HUES64 (cell line): ENCODE results near the gene PPM1M.

Experiments used
- H3K27ac ChIP-seq: 2 replicates; pipeline ENCODE4 v1.7.0; 2013; ENCODE audit warnings: low read depth, low read length, inconsistent platforms
- H3K27me3 ChIP-seq: 2 replicates; pipeline ENCODE4 v1.6.1; 2013; ENCODE audit warnings: mild to moderate bottlenecking, low read length; ENCODE audit not compliant: insufficient read depth
- H3K36me3 ChIP-seq: 2 replicates; pipeline ENCODE4 v1.6.1; 2013; ENCODE audit warnings: mild to moderate bottlenecking, low read length; ENCODE audit not compliant: insufficient read depth
- H3K4me1 ChIP-seq: 2 replicates; pipeline ENCODE4 v1.6.1; 2013; ENCODE audit warnings: mild to moderate bottlenecking, low read length, moderate library complexity; ENCODE audit not compliant: insufficient read depth
- H3K4me3 ChIP-seq: 2 replicates; pipeline ENCODE4 v1.5.1; 2013; ENCODE audit warnings: mild to moderate bottlenecking, low read length, moderate library complexity
- H3K9ac ChIP-seq: 2 replicates; pipeline ENCODE4 v1.6.1; 2013; ENCODE audit warnings: mild to moderate bottlenecking, low read depth, low read length
- H3K9me3 ChIP-seq: 2 replicates; pipeline ENCODE4 v1.6.1; 2013; ENCODE audit warnings: low read depth, low read length; ENCODE audit not compliant: insufficient read depth
- WGBS: fragments of 150-250, 120-280 bp; methylation state at CpG from one replicate; pipeline ENCODE4 v1.1.7; 2013; ENCODE audit warnings: missing lambda C conversion rate; 5-methylcytosine and 5-hydroxymethylcytosine counted together

Gene PPM1M

DNA sequence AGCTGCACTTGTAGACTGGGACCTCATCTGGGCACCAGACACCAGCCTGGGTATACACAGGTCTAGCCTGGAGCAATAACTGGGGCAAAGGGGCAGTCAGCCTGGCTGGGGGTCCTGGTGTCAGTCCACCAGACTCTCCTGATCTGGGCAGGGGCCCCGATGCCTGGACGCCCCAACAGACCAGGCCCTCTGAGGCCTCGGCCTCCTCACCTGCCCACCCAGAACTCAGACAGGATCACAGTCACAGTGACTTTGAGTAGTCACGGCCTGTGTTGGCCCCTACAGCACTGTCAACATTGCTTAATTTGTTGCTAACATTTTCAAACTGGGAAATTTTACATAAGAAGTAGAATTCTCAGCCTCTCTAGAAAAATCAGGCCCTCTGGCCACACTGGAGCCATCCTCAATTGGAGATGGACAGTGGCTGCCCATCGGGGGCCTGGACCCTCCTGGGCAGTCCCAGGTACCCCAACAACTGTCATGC lies 12.4 kb upstream of the PPM1M start:
- H3K9ac ChIP-seq, result no peak overlapping the region
- H3K27me3 ChIP-seq, result no peaks in the 10 kb centered on the region
- no peaks in the 10 kb centered on the region for H3K9me3 ChIP-seq
- H3K4me1 ChIP-seq, result peaks cover 16% of the 10 kb centered on the region
- no peak overlapping the region for H3K27ac ChIP-seq
- peaks cover 30% of the 10 kb centered on the region for H3K36me3 ChIP-seq
- H3K4me3 ChIP-seq, result no peak overlapping the region
- WGBS, result 92% methylated on average over 5 of the region's 5 CpGs

DNA sequence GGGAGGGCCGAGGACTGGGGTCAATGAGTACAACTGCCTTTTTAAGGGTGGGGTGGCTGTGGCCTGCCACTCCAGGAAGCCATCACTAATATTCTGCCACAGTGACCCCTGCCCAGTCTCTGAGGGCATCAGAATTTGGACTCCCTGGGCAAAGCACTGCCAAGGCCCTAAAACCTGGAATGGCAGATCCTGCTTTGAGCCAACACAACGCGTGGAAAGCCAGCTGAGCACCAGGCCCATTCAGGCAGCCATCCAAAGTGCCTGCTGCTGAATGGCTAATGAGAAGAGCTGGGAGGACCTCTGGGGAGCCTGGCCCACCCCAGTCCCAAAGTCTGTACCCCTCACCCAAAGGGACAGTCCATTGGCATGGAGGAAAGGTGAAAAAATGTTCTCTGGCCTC lies 11.6 kb upstream of the PPM1M start:
- H3K36me3 ChIP-seq, result peaks cover 24% of the 10 kb centered on the region
- no peaks in the 10 kb centered on the region for H3K27me3 ChIP-seq
- no peak overlapping the region for H3K4me3 ChIP-seq
- no peak overlapping the region for H3K27ac ChIP-seq
- no peaks in the 10 kb centered on the region for H3K9me3 ChIP-seq
- 97% methylated on average over 3 of the region's 3 CpGs for WGBS
- peaks cover 19% of the 10 kb centered on the region for H3K4me1 ChIP-seq
- no peak overlapping the region for H3K9ac ChIP-seq

DNA sequence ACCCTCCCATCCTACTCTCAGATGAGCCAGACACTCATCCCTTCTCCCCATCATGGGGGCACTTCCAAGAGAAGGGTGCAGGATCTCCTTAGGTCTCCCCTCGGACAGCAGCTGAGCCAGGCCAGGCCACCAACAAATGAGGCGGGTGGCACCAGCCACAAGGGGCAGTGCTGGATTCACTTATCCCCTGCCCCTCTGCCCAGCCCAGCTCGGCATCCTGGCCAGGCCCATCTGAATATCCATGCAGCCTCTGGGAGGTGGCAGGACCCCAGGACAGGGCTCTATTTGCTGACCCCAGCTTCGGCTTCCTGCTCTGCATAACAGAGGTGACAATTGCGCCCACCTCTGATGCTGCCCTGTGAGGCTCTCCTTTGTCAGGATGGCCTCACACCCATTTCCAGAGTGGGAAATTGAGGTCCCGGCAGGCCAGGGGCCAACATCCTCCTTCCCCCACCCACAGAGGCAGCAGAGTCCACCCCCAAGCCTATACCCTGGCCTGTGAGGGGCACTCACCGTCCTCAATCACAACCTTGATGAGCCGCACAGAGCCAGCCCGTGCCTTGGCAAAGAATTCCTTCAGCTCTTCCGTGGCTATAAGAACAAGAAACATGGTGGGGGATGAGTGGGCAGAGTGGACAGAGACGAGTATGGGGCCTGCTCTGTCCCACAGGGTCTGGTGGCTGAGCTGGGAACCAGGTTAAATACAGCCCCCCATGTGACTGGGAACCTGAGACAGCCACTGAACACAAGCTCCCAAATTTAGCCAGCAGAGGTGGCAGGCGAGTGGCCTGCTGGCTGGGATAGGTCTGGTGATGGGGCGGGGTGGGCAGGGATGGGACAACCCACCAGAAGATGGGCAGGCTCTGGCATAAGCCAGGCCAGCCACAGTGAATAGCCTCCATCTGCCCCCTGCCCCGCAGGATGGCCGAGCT lies 10.8 kb upstream of the PPM1M start:
- Histone ChIP-seq H3K9ac (no peak overlapping the region), H3K4me1 (peaks cover 19% of the 10 kb centered on the region), H3K4me3 (no peak overlapping the region), H3K27me3 (no peaks in the 10 kb centered on the region), H3K36me3 (peaks cover 16% of the 10 kb centered on the region), H3K9me3 (no peaks in the 10 kb centered on the region), H3K27ac (no peak overlapping the region)
- 86% methylated on average over 15 of the region's 15 CpGs for WGBS

DNA sequence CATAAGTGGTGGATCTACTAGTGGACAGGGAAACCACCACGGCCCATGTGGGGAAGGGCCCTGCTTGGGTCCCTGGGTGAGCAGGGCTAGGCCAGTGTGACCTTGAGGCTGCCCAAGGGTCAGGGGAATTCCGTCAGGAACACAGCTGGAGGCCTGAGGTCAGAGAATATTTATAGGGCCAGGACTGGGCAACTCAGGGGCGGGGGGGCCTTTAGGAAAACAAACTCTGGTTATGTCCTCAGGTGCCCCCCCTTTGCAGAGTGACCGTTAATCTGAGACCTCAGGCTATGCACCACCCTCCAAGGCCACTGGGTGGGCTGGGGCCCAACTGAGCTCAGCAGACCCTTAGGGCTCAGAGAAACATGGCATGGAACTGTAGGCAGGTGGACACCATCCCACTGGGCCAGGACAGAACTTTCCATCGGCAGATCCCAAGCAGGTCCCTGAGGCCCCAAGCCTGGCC lies 9.1 kb upstream of the PPM1M start:
- Histone ChIP-seq H3K4me3 (no peak overlapping the region), H3K27ac (no peak overlapping the region), H3K9ac (no peak overlapping the region), H3K27me3 (no peaks in the 10 kb centered on the region), H3K9me3 (no peaks in the 10 kb centered on the region), H3K36me3 (no peaks in the 10 kb centered on the region), H3K4me1 (peaks cover 23% of the 10 kb centered on the region)
- 82% methylated on average over 5 of the region's 5 CpGs for WGBS

DNA sequence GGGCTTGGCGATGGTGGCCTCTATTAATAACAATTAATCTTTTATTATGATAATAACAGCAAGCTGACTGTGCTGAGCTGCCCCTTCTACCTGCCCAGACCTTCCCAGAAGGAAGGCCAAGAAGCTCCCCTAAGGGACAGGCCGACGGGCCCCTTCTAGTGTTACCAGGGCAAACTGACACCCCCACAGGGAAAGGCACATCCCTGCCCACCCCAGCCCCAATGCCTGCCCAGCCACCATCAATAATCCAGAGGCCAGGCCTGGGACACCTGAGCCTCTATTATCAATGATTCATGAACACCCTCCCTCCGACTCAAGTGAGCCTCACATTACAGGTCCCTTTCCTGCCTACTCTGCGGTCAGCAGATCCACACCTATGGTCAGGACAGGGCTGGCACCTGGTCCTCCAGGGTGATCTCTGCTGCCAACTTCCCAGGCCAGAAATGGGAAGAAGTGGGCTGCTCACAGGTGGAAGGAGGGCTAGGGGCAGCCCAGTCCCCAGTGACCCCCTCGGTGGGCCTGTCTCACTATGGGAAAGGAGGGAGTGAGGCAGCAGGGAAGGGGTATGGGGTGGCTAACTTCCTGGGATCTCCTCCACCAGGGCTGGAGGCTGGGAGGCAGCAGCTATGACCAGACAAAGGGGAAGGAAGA lies 8.4 kb upstream of the PPM1M start:
- H3K36me3 ChIP-seq, result no peaks in the 10 kb centered on the region
- H3K9me3 ChIP-seq, result no peaks in the 10 kb centered on the region
- peak overlapping the region; percentile 3; the same call in 1 of the 2 replicates for H3K9ac ChIP-seq
- H3K27me3 ChIP-seq, result no peaks in the 10 kb centered on the region
- 79% methylated on average over 5 of the region's 6 CpGs for WGBS
- H3K4me3 ChIP-seq, result peak overlapping the region; percentile 89
- H3K27ac ChIP-seq, result peak overlapping the region; percentile 54
- H3K4me1 ChIP-seq, result peaks cover 23% of the 10 kb centered on the region

DNA sequence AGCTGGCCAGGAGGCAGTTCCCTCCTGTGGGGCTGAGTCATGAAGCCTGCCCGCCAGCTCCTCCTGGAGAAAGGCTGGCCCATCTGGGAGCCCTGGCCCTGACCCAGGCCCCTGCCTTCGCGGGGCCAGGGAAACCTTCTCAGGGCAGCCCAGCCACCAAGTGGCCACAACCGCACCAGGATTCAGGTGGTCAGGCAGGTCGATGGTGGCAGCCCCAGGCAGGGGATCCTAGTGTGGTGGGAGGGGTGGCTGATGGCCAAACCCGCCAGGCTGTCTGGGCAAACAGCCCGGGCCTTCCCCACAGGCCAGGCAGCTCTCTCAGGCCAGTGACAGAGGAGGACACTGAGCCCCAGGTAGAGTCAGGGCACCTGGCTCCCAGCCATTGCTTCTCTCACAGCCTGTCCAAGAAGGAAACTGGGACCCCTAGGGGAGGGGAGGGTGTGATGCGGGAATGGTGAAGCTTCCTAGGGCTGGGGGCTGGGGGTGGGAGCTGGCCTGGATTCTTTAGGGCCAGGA lies 7.8 kb upstream of the PPM1M start:
- H3K27ac ChIP-seq, result peak overlapping the region; percentile 54; the same call in 1 of the 2 replicates
- no peaks in the 10 kb centered on the region for H3K9me3 ChIP-seq
- H3K9ac ChIP-seq, result peak overlapping the region; percentile 3; the same call in 1 of the 2 replicates
- peak overlapping the region; percentile 89 for H3K4me3 ChIP-seq
- no peaks in the 10 kb centered on the region for H3K36me3 ChIP-seq
- no peaks in the 10 kb centered on the region for H3K27me3 ChIP-seq
- WGBS, result 33% methylated on average over 8 of the region's 8 CpGs
- peaks cover 23% of the 10 kb centered on the region for H3K4me1 ChIP-seq

DNA sequence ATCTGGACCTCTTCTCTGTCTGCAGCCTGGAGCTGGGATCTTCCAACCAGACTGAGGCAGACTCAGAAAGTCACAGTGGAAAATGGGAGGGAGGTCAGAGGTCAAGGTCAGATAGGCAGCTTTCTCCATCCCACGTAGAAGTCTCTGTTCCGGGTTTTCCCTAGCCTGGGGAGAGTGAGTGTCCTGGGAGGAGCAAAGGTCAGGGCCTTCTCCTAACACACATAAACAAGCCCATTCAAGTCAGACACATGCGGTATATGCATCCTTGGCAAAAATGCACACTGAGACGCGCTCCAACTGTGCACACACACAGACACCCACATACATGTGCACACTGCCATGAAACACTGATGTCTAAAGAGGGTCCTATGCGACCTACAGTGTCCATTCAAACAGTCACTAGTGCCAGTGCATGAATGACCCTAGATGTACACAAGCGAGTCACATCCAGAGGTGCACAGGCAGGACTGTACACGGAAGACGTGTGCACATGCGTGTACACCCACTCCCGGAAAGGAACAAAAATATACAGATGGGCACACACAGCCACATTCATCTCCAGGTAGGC lies 7.3 kb upstream of the PPM1M start:
- peak overlapping the region; percentile 89 for H3K4me3 ChIP-seq
- peaks cover 23% of the 10 kb centered on the region for H3K4me1 ChIP-seq
- no peaks in the 10 kb centered on the region for H3K36me3 ChIP-seq
- 15% methylated on average over 11 of the region's 11 CpGs for WGBS
- no peaks in the 10 kb centered on the region for H3K27me3 ChIP-seq
- no peak overlapping the region; the same call in 1 of the 2 replicates for H3K27ac ChIP-seq
- H3K9me3 ChIP-seq, result no peaks in the 10 kb centered on the region
- no peak overlapping the region for H3K9ac ChIP-seq

DNA sequence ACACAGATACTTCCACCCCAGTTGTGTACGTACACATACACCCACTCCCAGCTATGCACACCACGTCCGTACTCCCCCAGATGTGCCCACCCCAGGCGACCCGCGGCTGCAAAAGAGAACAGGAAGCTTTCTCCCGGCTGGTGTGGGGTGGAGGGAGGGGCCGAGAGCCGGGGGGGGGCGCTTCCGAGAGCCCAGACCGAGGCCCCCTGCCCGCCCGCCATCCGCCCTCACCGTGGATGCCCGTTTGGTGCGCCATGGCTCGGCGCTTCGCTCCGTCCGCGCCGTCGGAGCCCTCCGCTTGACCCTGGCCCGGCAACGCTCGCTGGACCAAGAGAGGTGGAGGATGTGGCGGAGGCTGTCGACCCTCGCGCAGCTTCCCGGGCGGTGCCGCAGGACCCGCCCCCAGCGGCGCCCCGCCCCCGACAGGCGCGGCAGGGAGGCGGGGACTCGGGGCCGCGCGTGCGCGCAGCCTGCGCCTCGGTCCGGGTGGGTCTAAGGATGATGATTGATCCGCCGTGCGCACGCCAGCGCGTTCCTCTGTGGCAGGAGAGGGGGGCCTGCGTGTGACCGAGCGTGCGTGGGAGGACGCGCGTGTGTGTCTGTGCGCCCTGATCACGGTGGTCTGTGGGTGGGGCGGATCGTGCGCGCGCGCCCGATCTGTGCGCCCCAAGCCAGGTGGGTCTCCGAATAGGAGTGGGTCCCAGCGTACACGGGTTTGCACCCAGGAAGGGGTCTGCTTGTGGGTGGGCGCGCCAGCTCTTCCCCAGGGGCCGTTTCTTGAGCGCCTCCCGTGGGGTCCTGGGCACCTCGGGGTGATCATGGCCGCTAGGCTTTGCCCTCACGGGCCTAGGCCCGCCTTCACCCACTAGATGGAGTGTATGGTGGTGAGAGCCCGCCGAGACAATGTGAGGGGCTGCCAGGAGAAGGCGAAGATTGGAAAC lies 6.5 kb upstream of the PPM1M start, which contains the start of gene TWF2:
TWF2 (minus strand) TSS at position 398 of the 941 bp plus-strand sequence; CDS start at position 256, 142 bp downstream.
- 2% methylated on average over 91 of the region's 92 CpGs for WGBS
- Histone ChIP-seq H3K27ac (peak within 1 kb of the TSS; percentile 42), H3K9ac (peak within 1 kb of the TSS; percentile 80), H3K36me3 (no peaks in the 10 kb centered on the region), H3K4me1 (peaks cover 23% of the 10 kb centered on the region), H3K27me3 (peaks cover 5% of the 10 kb centered on the region; the same call in 1 of the 2 replicates), H3K4me3 (peak within 1 kb of the TSS; percentile 89), H3K9me3 (no peaks in the 10 kb centered on the region)

DNA sequence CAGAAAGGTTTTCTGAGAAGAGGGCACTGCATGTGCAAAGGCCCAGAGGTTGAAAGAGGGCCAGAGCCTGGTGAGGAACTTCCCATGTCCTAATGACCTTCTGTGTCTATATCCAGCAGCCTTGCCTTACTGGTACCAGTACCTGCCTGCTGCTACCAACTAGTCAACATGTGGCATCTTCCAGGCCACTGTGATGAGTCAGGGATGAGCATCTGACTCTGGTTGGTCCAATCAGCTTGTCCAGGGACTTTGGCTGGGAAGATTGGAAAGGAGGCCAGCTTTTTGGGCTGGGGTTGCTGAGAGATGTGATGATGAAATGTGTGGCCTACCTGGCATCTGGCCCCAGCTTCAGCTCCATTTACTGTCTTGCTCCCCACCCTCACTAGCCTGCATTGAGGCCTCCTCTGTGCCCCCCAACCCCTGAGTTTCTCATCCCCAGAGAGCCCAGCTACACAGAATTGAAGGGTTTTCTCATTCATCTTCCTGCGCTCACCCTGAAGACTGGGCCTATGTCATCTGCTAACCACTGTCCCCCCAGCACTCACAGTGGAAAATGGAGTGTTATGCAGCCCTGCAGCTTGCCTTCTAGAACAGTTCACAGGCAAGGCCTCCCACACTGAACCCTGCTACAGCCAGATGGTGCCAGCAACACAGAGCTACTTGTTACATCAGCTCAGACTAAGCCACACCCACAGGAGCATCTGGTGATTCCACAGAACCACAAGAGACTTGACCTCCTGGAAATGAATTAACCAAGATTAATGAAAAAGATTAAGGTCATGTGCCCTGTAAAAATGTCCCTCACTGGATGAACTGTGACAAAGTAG lies 5.3 kb upstream of the PPM1M start:
- Histone ChIP-seq H3K4me3 (peak overlapping the region; percentile 89), H3K9ac (no peak overlapping the region), H3K27ac (no peak overlapping the region), H3K9me3 (no peaks in the 10 kb centered on the region), H3K36me3 (no peaks in the 10 kb centered on the region), H3K4me1 (peaks cover 23% of the 10 kb centered on the region), H3K27me3 (peaks cover 17% of the 10 kb centered on the region)
- WGBS, result 92% methylated on average over 1 of the region's 1 CpG
